A673 (cell line): ENCODE measurements around the gene POGLUT2. TPM values are rescaled to one million over a fixed set of nuclear protein-coding genes. Genes with fewer than 3 reads are reported as not detected.
A peak's percentile ranks its signal among the peaks of the same experiment; 100 is the strongest.

Source experiments
- BruUV-seq: library from RNA; stranded (reverse); fragments of 400-500 nt; replicated peaks from 2 replicates; lab custom pipeline; 2021; lab: Mats Ljungman, UMichigan
- CTCF ChIA-PET: fragments of 300-600 bp; sonication (Branson Sonifier 250); formaldehyde crosslinking; loops from one replicate; lab custom pipeline; 2022; ENCODE audit warnings: antibody characterized with exemption; lab: Charles Lee
- POLR2A ChIA-PET: fragments of 300-600 bp; sonication (Branson Sonifier 250); formaldehyde crosslinking; loops from one replicate; lab custom pipeline; 2022; ENCODE audit warnings: antibody characterized with exemption; ENCODE audit not compliant: low non-redundant PET; lab: Charles Lee
- DNase-seq: peaks from one replicate; pipeline ENCODE4 v3.0.0-alpha.2; 2015; ENCODE audit warnings: low spot score
- H3K27ac ChIP-seq: fragments of 200-600 bp; sonication (generic); 2 replicates; pipeline ENCODE4 v1.5.1; 2016; ENCODE audit warnings: mixed run types, low read depth, mild to moderate bottlenecking, mixed read lengths, antibody characterized with exemption, low read length; ENCODE audit not compliant: poor library complexity, severe bottlenecking
- H3K27me3 ChIP-seq: fragments of 200-600 bp; sonication (generic); replicated peaks from 2 replicates; pipeline ENCODE4 v1.6.1; 2017; ENCODE audit warnings: mixed run types, low read depth, mild to moderate bottlenecking, mixed read lengths, antibody characterized with exemption, low read length; ENCODE audit not compliant: insufficient read depth, poor library complexity
- H3K36me3 ChIP-seq: fragments of 200-600 bp; sonication (generic); 2 replicates; pipeline ENCODE4 v1.6.1; 2016; ENCODE audit warnings: mixed run types, mild to moderate bottlenecking, mixed read lengths, antibody characterized with exemption, low read length; ENCODE audit not compliant: insufficient read depth, poor library complexity, severe bottlenecking
- H3K4me1 ChIP-seq: fragments of 200-600 bp; sonication (generic); 2 replicates; pipeline ENCODE4 v1.6.1; 2017; ENCODE audit warnings: mixed run types, mild to moderate bottlenecking, mixed read lengths, antibody characterized with exemption, low read length; ENCODE audit not compliant: insufficient read depth, poor library complexity, severe bottlenecking
- H3K4me3 ChIP-seq: fragments of 200-600 bp; sonication (generic); 2 replicates; pipeline ENCODE4 v1.5.1; 2016; ENCODE audit warnings: low read depth, mixed run types, mild to moderate bottlenecking, mixed read lengths, low read length; ENCODE audit not compliant: poor library complexity, severe bottlenecking
- H3K9me3 ChIP-seq: fragments of 200-600 bp; sonication (generic); 2 replicates; pipeline ENCODE4 v1.6.1; 2016; ENCODE audit warnings: mixed run types, low read depth, mild to moderate bottlenecking, mixed read lengths, antibody characterized with exemption, low read length; ENCODE audit not compliant: poor library complexity, severe bottlenecking
- CTCF ChIP-seq: fragments of 300-800, 200-600 bp; sonication (generic); conservative IDR thresholded peaks from 2 replicates; pipeline ENCODE4 v1.5.1; 2017; ENCODE audit warnings: low read depth, mild to moderate bottlenecking, antibody characterized with exemption, low read length, moderate library complexity, mixed read lengths
- EZH2 ChIP-seq: fragments of 200-600 bp; sonication (generic); IDR thresholded peaks from 2 replicates; pipeline ENCODE4 v1.6.1; 2017; ENCODE audit warnings: borderline replicate concordance, low read depth, mild to moderate bottlenecking, mixed read lengths, antibody characterized with exemption, low read length; ENCODE audit not compliant: poor library complexity, severe bottlenecking
- intact Hi-C: fragments of 100-400 bp; cut with micrococcal nuclease; formaldehyde crosslinking; loops from one replicate; pipeline ENCODE4 v1.10.0; 2022; ENCODE audit not compliant: unreplicated experiment
- total RNA-seq: library from RNA; stranded (reverse); gene quantifications from 2 replicates; pipeline ENCODE4 v1.2.3, GENCODE V29; 2021

The POGLUT2 gene
- total RNA-seq, 1 experiment from 2014 or later: 12.0 TPM

- Histone ChIP-seq H3K27ac (peak overlapping the region; percentile 84), H3K27me3 (no peaks in the 10 kb centered on the region), H3K9me3 (no peaks in the 10 kb centered on the region), H3K36me3 (no peaks in the 10 kb centered on the region), H3K4me3 (peak overlapping the region; percentile 75), H3K4me1 (peaks cover 16% of the 10 kb centered on the region)
- DNase-seq: no peak
- intact Hi-C loops: loop anchor here (1.0 to 2.0 kb wide), 2 partner anchors 27 to 47 kb away; partner anchors contain the start of gene ERCC5
- ChIA-PET CTCF (interaction anchor here (1.5 kb wide), 1 partner anchor 46 kb away, joined by 6 read pairs; the partner anchor contains the start of gene ERCC5), POLR2A (no interaction called here)
- no TSS peak for BruUV-seq
- TF ChIP-seq CTCF: no peak
- no peak for TF ChIP-seq EZH2
Measured at GRCh38 chr13:102799426-102800144, 809 bp upstream of the POGLUT2 start.

- ChIA-PET POLR2A (no interaction called here), CTCF (no interaction called here)
- DNase-seq: no peak
- intact Hi-C loops: no loop called here
- Histone ChIP-seq H3K27me3 (no peaks in the 10 kb centered on the region), H3K36me3 (peaks cover 8% of the 10 kb centered on the region), H3K27ac (no peak overlapping the region), H3K9me3 (no peaks in the 10 kb centered on the region), H3K4me3 (no peak overlapping the region), H3K4me1 (peaks cover 7% of the 10 kb centered on the region)
- no TSS peak for BruUV-seq
- TF ChIP-seq CTCF: no peak
- no peak for TF ChIP-seq EZH2
Measured at GRCh38 chr13:102793611-102794355, 5.0 kb downstream of the POGLUT2 start.

- intact Hi-C loops: no loop called here
- Histone ChIP-seq H3K4me1 (no peaks in the 10 kb centered on the region), H3K4me3 (no peak overlapping the region), H3K36me3 (peaks cover 8% of the 10 kb centered on the region), H3K9me3 (no peaks in the 10 kb centered on the region), H3K27ac (no peak overlapping the region), H3K27me3 (no peaks in the 10 kb centered on the region)
- BruUV-seq: no TSS peak
- CTCF ChIA-PET: no interaction called here
- POLR2A ChIA-PET: no interaction called here
- DNase-seq: no peak
- TF ChIP-seq CTCF (no peak), EZH2 (no peak)
Measured at GRCh38 chr13:102792396-102792795, 6.4 kb downstream of the POGLUT2 start.
